Right cardiac atrium (tissue), 5 donors: ENCODE measurements around the gene ZAR1L. TPM values are rescaled to one million over a fixed set of nuclear protein-coding genes. Genes with fewer than 3 reads are reported as not detected.
"Not testable (repeated sequence)": the region's sequence is repeated elsewhere in the genome, so short reads cannot be mapped to it uniquely, and the experiment has no call there.

Experiments used
- ATAC-seq, 2 donors: fragments of 200-7000 bp; cut with Tn5 transposase; one replicate each; pipeline versions ENCODE4 v1.8.0 to v1.9.1; 2020; ENCODE audit warnings: moderate library complexity in 2 of 2, mild to moderate bottlenecking in 1 of 2
- DNase-seq, 3 donors: peaks; one replicate each; pipeline ENCODE4 v3.0.0-alpha.2; 2020
- H3K27ac ChIP-seq: one replicate; pipeline ENCODE4 v1.5.1; 2013; ENCODE audit warnings: mild to moderate bottlenecking, low read length, control low read depth, moderate library complexity
- H3K27me3 ChIP-seq: one replicate; pipeline ENCODE4 v1.6.1; 2013; ENCODE audit not compliant: control insufficient read depth, insufficient read depth
- H3K4me1 ChIP-seq: one replicate; pipeline ENCODE4 v1.6.1; 2013; ENCODE audit warnings: low read length; ENCODE audit not compliant: control insufficient read depth, insufficient read depth
- H3K4me3 ChIP-seq: one replicate; pipeline ENCODE4 v1.5.1; 2013; ENCODE audit warnings: low read length, control low read depth
- H3K9me3 ChIP-seq: one replicate; pipeline ENCODE4 v1.6.1; 2013; ENCODE audit warnings: low read length; ENCODE audit not compliant: control insufficient read depth
- WGBS: extraction: QIAGEN DNeasy Blood & Tissue Kit; methylation state at CpG from one replicate; pipeline ENCODE4 v1.1.7; 2013; 5-methylcytosine and 5-hydroxymethylcytosine counted together
- intact Hi-C, 4 donors: fragments of 100-400 bp; cut with DNase I; formaldehyde crosslinking; loops; one replicate each; pipeline versions ENCODE4 v1.11.0 to v1.14.0; 2022 to 2023
- long read RNA-seq, 4 donors: library from polyadenylated mRNA; unstranded; transcript quantifications; one replicate each; pipeline ENCODE4 v2.0.0, GENCODE V29; 2020 to 2021
- polyA plus RNA-seq: library from polyadenylated mRNA; stranded (reverse); fragments of 200-250 nt; gene quantifications from one replicate; pipeline ENCODE4 v1.2.3, GENCODE V29; 2013
- total RNA-seq, 4 donors: library from RNA; stranded (reverse); fragmentation: NEBNext Ultra II Directional; extraction: Animal tissue kit (Norgen Biotek cat#: 25700); gene quantifications; one replicate each; pipeline ENCODE4 v1.2.1, GENCODE V29; 2021
- donor health status: healthy with polysubstance abuse.
- donor health status: DM: no; HTN: yes; CAD: no.
- donor health status: DM: no; HTN: no; CAD: no.
- donor health status: DM: no; HTN: yes; CAD: no; lungs with severe emphysema.
- donor health status: DM: yes; HTN: yes; CAD: no.

ZAR1L gene, protein sequence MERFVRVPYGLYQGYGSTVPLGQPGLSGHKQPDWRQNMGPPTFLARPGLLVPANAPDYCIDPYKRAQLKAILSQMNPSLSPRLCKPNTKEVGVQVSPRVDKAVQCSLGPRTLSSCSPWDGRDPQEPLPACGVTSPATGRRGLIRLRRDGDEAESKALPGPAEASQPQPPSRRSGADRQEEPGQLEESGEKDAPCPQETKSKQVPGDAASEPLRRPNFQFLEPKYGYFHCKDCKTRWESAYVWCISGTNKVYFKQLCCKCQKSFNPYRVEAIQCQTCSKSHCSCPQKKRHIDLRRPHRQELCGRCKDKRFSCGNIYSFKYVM
- total RNA-seq (not detected), polyA plus RNA-seq (not detected)
- long read RNA-seq, donor 1 = 0 reads
- long read RNA-seq, donor 2 = 0 reads
- long read RNA-seq, donor 3 = 0 reads
- long read RNA-seq, donor 4 = 0 reads

DNA sequence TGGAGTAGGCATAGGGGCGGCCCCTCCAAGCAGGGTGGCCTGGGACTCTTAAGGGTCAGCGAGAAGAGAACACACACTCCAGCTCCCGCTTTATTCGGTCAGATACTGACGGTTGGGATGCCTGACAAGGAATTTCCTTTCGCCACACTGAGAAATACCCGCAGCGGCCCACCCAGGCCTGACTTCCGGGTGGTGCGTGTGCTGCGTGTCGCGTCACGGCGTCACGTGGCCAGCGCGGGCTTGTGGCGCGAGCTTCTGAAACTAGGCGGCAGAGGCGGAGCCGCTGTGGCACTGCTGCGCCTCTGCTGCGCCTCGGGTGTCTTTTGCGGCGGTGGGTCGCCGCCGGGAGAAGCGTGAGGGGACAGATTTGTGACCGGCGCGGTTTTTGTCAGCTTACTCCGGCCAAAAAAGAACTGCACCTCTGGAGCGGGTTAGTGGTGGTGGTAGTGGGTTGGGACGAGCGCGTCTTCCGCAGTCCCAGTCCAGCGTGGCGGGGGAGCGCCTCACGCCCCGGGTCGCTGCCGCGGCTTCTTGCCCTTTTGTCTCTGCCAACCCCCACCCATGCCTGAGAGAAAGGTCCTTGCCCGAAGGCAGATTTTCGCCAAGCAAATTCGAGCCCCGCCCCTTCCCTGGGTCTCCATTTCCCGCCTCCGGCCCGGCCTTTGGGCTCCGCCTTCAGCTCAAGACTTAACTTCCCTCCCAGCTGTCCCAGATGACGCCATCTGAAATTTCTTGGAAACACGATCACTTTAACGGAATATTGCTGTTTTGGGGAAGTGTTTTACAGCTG is at the start of gene ZAR1L, which contains the start of gene BRCA2:
ZAR1L (minus strand) TSS at position 126 of the 790 bp plus-strand sequence. CDS start 3,438 bp downstream, outside the sequence.
BRCA2 (plus strand) TSS at position 271 of the 790 bp plus-strand sequence. CDS start 953 bp downstream, outside the sequence.
- DNase-seq = peak; percentile 91 to 97 (median 96)
- Histone ChIP-seq H3K27me3 (no peaks in the 10 kb centered on the region), H3K4me3 (peak within 1 kb of the TSS; percentile 90), H3K27ac (peak within 1 kb of the TSS; percentile 95), H3K9me3 (no peaks in the 10 kb centered on the region), H3K4me1 (peaks cover 4% of the 10 kb centered on the region)
- ATAC-seq = peak; percentile 99
- intact Hi-C loops = loop anchor here in 3 of 4 donors (10.0 kb wide), 3 partner anchors 301 to 491 kb away; no protein-coding TSS in a partner anchor
- under 1% methylated on average over 60 of the region's 60 CpGs for WGBS

DNA sequence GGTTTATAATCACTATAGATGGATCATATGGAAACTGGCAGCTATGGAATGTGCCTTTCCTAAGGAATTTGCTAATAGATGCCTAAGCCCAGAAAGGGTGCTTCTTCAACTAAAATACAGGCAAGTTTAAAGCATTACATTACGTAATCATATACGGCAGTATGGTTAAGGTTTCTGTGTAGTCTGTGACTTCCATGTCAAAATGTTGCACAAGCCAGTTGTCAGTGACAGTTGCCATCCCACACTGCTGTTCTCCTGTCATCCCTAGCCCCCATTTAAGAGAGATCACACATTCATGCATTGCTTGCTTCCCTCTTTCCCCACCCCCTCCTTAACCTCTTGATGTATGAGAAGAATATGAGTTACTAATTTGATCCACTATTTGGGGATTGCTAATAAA is 47.4 kb upstream of the ZAR1L start:
- H3K9me3 ChIP-seq = no peaks in the 10 kb centered on the region
- H3K27me3 ChIP-seq = no peaks in the 10 kb centered on the region
- intact Hi-C loops = no loop called here
- ATAC-seq = no peak
- 83% methylated on average over 2 of the region's 2 CpGs for WGBS
- H3K4me1 ChIP-seq = no peaks in the 10 kb centered on the region
- H3K27ac ChIP-seq = no peak overlapping the region
- no peak for DNase-seq
- no peak overlapping the region for H3K4me3 ChIP-seq

DNA sequence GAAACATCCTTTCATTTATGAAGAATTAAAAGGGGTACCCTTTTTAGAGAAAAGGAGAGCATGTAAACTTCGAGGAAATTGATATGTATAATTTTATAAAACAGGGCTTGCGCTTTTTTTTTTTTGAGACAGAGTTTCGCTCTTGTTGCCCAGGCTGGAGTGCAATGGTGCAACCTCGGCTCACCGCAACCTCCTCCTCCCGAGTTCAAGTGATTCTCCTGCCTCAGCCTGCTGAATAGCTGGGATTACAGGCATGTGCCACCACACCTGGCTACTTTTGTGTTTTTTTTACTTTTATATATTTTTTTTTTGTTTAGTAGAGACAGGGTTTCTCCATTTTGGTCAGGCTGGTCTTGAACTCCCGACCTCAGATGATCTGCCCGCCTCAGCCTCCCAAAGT is 40.8 kb upstream of the ZAR1L start:
- H3K4me3 ChIP-seq, DNase-seq, H3K27me3 ChIP-seq, ATAC-seq, intact Hi-C loops, H3K27ac ChIP-seq, H3K9me3 ChIP-seq, H3K4me1 ChIP-seq: not testable (repeated sequence)
- WGBS = 98% methylated on average over 8 of the region's 8 CpGs

- Histone ChIP-seq H3K27ac (no peak overlapping the region), H3K4me1 (peaks cover 1% of the 10 kb centered on the region), H3K4me3 (no peak overlapping the region), H3K27me3 (no peaks in the 10 kb centered on the region), H3K9me3 (no peaks in the 10 kb centered on the region)
- WGBS = 96% methylated on average over 1 of the region's 1 CpG
- intact Hi-C loops = no loop called here
- DNase-seq (no peak), ATAC-seq (no peak)
Measured at GRCh38 chr13:32354040-32354439, 38.9 kb upstream of the ZAR1L start.

DNA sequence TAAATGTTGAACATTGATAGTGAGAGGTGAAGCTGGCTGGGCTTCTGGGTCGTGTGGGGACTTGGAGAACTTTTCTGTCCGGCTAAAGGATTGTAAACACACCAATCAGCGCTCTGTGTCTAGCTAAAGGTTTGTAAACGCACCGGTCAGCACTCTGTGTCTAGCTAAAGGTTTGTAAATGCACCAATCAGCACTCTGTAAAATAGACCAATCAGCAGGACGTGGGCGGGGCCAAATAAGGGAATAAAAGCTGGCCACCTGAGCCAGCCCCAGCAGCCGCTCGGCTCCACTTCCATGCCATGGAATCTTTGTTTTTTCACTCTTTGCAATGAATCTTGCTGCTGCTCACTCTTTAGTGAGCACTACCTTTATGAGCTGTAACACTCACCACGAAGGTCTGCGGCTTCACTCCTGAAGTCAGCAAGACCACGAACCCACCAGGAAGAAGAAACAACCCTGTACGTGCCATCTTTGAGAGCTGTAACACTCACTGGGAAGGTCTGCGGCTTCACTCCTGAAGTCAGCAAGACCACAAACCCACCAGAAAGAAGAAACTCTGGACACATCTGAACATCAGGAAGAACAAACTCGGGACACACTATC is 35.8 kb upstream of the ZAR1L start:
- 95% methylated on average over 15 of the region's 15 CpGs for WGBS
- H3K4me1 ChIP-seq, DNase-seq, ATAC-seq, H3K27ac ChIP-seq, H3K9me3 ChIP-seq, intact Hi-C loops, H3K27me3 ChIP-seq, H3K4me3 ChIP-seq: not testable (repeated sequence)

- Histone ChIP-seq H3K27ac (no peak overlapping the region), H3K27me3 (no peaks in the 10 kb centered on the region), H3K4me3 (no peak overlapping the region), H3K4me1 (no peaks in the 10 kb centered on the region), H3K9me3 (no peaks in the 10 kb centered on the region)
- DNase-seq = no peak
- intact Hi-C loops = no loop called here
- no peak for ATAC-seq
- WGBS = 43% methylated on average over 1 of the region's 1 CpG
Measured at GRCh38 chr13:32347651-32348050, 32.5 kb upstream of the ZAR1L start.

- no peaks in the 10 kb centered on the region for H3K9me3 ChIP-seq
- no peak overlapping the region for H3K27ac ChIP-seq
- H3K27me3 ChIP-seq = no peaks in the 10 kb centered on the region
- DNase-seq (no peak), ATAC-seq (no peak)
- no peak overlapping the region for H3K4me3 ChIP-seq
- intact Hi-C loops = no loop called here
- 84% methylated on average over 3 of the region's 3 CpGs for WGBS
- H3K4me1 ChIP-seq = no peaks in the 10 kb centered on the region
Measured at GRCh38 chr13:32340914-32341313, 25.8 kb upstream of the ZAR1L start.

DNA sequence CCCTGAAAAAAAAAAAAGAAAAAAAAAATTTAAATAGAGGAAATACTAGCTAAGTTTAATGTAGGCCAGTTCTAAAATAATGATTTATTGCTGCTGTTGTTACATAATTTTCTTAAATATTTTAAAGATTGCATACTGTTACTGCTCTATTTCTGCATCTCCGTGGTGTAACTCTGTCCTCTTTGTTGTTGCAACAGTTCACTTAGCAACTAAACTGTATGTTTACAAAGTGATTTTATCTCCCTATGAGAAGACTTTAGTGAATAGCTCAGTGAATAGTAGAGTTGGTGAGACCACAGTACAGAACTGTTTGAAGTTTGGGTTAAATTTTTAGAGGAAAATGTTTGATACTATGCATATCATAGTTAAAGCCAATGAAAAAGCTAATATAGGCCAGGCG is 19.5 kb upstream of the ZAR1L start:
- ATAC-seq = no peak
- H3K4me1 ChIP-seq = no peaks in the 10 kb centered on the region
- H3K27me3 ChIP-seq = no peaks in the 10 kb centered on the region
- no peaks in the 10 kb centered on the region for H3K9me3 ChIP-seq
- intact Hi-C loops = no loop called here
- no peak overlapping the region for H3K27ac ChIP-seq
- 87% methylated on average over 2 of the region's 2 CpGs for WGBS
- H3K4me3 ChIP-seq = no peak overlapping the region
- no peak for DNase-seq

DNA sequence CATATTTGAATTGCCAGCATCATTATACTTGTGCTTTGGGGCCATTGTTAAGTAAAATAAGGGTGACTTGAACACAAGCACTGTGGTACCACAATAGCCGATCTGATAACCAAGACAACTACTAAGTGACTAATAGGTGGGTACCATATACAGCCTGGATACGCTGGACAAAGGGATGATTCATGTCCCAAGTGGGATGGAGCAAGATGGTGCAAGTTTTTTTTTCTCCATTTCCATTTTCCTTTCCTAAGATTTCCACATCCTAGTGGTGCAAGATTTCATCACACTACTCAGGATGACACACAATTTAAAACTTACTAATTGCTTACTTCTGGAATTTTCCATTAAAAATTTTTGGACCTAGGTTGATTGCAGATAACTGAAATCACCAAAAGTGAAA is 15.3 kb upstream of the ZAR1L start:
- intact Hi-C loops = no loop called here
- Histone ChIP-seq H3K27ac (no peak overlapping the region), H3K4me3 (no peak overlapping the region), H3K9me3 (no peaks in the 10 kb centered on the region), H3K4me1 (no peaks in the 10 kb centered on the region), H3K27me3 (no peaks in the 10 kb centered on the region)
- WGBS = 90% methylated on average over 2 of the region's 2 CpGs
- DNase-seq = no peak
- no peak for ATAC-seq

DNA sequence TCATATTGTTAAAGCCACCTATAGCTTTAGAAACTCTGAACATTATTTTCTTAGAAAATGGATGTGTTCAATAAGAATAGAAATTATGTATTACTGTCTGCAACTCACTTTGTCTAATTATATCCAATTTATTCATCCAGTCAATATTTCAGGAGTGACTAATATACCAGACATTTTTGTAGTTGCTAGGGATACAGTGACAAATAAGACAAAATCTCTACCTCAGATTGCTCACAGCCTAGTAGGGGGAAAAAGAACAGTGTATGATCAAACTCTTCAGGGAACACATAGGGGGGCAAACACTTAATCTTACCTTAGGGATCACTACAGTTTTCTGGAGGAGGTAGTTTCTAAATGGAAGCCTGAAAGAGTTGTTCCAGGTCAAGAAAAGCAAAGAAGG is 8.7 kb upstream of the ZAR1L start:
- H3K4me1 ChIP-seq = no peaks in the 10 kb centered on the region
- H3K4me3 ChIP-seq = no peak overlapping the region
- intact Hi-C loops = no loop called here
- no peak for DNase-seq
- ATAC-seq = no peak
- H3K27me3 ChIP-seq = no peaks in the 10 kb centered on the region
- no peaks in the 10 kb centered on the region for H3K9me3 ChIP-seq
- H3K27ac ChIP-seq = no peak overlapping the region

- intact Hi-C loops = no loop called here
- H3K4me3 ChIP-seq = no peak overlapping the region
- no peak overlapping the region for H3K27ac ChIP-seq
- WGBS = 86% methylated on average over 4 of the region's 4 CpGs
- ATAC-seq (no peak), DNase-seq (no peak)
- H3K27me3 ChIP-seq = no peaks in the 10 kb centered on the region
- H3K9me3 ChIP-seq = no peaks in the 10 kb centered on the region
- H3K4me1 ChIP-seq = no peaks in the 10 kb centered on the region
Measured at GRCh38 chr13:32320528-32320927, 5.4 kb upstream of the ZAR1L start.
